ENCODE measurements around the gene POMGNT1. TPM values are rescaled to one million over a fixed set of nuclear protein-coding genes. Genes with fewer than 3 reads are reported as not detected.

The POMGNT1 gene
- total and polyA plus RNA-seq, 2 of the 13 experiments (the other 11 are each of a cell fraction or from before 2014, with no cell fraction given), result 33.9 to 46.8 TPM

DNA sequence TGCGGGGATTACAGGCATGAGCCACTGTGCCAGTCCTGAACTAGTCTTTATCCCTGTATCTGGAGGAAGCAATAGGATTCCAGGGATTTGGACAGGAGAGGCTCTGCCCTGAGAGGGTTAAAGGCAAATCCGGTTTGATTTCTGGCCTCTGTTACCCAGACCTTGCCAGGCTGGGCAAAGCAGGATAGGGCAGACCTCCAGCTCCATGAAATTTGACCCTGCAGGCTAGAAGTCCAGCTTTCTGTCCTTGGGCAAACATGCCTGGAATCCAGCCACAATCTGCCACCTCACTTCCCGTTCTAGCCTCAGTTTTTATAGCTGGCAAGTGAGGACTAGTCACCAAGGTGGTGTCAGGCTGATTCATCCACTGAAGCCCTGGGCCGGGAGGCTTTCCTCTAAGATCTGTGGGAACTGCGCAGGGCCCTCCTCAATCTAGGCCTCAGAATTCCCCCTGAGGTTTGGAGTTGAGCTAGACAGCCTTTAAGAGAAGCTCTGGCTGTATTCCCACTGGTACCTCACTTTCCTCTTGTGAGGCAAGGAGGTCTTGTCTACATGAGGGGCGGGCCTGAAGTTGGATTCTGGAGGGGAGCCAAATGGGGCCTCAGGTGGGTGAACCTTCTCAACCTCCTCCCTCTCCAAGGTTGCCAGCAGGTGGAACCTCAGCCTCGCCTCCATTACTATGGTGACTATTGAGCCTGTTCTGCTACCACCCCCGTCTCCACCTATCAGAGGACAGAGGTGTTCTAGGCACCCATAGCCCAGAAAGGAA, 15.0 kb downstream of the POMGNT1 start (continued):
- TF ChIP-seq ZNF350 (CRISPR knock-in tag; IDR thresholded peaks at IDR 0.05; ENCODE audit: borderline replicate concordance, low read depth) (0 out of 2 replicates have a peak, but pooled peaks have one; percentile 48), ZNF883 (CRISPR knock-in tag; IDR thresholded peaks at IDR 0.05; ENCODE audit: not compliant biosample characterization) (no peak), YY1 (IDR thresholded peaks at IDR 0.05; ENCODE audit: insufficient read depth, insufficient replicate concordance, low read depth, low read length) (no peak), FOXO1 (CRISPR knock-in tag; IDR thresholded peaks at IDR 0.05) (no peak; the same call in 1 of the 2 replicates), HNRNPUL1 (IDR thresholded peaks at IDR 0.05; ENCODE audit: low read depth, low read length) (no peak), TRIM24 (CRISPR knock-in tag; IDR thresholded peaks at IDR 0.05) (no peak), ZBTB25 (CRISPR knock-in tag; IDR thresholded peaks at IDR 0.05) (no peak), MEIS2 (CRISPR knock-in tag; IDR thresholded peaks at IDR 0.05) (no peak), ZFP1 (CRISPR knock-in tag; IDR thresholded peaks at IDR 0.05) (no peak), PAX8 (CRISPR knock-in tag; IDR thresholded peaks at IDR 0.05; ENCODE audit: borderline replicate concordance) (no peak), ELF1 (CRISPR knock-in tag; IDR thresholded peaks at IDR 0.05) (no peak), SRSF4 (IDR thresholded peaks at IDR 0.05; ENCODE audit: low read depth, low read length, poor library complexity, severe bottlenecking) (no peak), GMEB1 (CRISPR knock-in tag; IDR thresholded peaks at IDR 0.05; ENCODE audit: borderline replicate concordance) (0 out of 2 replicates have a peak, but pooled peaks have one; percentile 20), NCOA1 (CRISPR knock-in tag; IDR thresholded peaks at IDR 0.05) (no peak), ZNF484 (CRISPR knock-in tag; IDR thresholded peaks at IDR 0.05; ENCODE audit: borderline replicate concordance, low read depth) (no peak)
- TF ChIP-seq, protein P1, sequence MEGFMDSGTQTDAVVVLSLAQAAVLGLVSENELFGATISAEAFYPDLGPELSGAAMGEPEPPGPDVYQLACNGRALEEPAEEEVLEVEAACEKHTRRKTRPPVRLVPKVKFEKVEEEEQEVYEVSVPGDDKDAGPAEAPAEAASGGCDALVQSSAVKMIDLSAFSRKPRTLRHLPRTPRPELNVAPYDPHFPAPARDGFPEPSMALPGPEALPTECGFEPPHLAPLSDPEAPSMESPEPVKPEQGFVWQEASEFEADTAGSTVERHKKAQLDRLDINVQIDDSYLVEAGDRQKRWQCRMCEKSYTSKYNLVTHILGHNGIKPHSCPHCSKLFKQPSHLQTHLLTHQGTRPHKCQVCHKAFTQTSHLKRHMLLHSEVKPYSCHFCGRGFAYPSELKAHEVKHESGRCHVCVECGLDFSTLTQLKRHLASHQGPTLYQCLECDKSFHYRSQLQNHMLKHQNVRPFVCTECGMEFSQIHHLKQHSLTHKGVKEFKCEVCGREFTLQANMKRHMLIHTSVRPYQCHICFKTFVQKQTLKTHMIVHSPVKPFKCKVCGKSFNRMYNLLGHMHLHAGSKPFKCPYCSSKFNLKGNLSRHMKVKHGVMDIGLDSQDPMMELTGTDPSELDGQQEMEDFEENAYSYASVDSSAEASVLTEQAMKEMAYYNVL (CRISPR knock-in tag; IDR thresholded peaks at IDR 0.05; ENCODE audit: borderline replicate concordance), result no peak
- TF ChIP-seq, protein P2, sequence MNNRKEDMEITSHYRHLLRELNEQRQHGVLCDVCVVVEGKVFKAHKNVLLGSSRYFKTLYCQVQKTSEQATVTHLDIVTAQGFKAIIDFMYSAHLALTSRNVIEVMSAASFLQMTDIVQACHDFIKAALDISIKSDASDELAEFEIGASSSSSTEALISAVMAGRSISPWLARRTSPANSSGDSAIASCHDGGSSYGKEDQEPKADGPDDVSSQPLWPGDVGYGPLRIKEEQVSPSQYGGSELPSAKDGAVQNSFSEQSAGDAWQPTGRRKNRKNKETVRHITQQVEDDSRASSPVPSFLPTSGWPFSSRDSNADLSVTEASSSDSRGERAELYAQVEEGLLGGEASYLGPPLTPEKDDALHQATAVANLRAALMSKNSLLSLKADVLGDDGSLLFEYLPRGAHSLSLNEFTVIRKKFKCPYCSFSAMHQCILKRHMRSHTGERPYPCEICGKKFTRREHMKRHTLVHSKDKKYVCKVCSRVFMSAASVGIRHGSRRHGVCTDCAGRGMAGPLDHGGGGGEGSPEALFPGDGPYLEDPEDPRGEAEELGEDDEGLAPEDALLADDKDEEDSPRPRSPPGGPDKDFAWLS (CRISPR knock-in tag; IDR thresholded peaks at IDR 0.05; ENCODE audit: borderline replicate concordance), result no peak
- TF ChIP-seq, protein P3, sequence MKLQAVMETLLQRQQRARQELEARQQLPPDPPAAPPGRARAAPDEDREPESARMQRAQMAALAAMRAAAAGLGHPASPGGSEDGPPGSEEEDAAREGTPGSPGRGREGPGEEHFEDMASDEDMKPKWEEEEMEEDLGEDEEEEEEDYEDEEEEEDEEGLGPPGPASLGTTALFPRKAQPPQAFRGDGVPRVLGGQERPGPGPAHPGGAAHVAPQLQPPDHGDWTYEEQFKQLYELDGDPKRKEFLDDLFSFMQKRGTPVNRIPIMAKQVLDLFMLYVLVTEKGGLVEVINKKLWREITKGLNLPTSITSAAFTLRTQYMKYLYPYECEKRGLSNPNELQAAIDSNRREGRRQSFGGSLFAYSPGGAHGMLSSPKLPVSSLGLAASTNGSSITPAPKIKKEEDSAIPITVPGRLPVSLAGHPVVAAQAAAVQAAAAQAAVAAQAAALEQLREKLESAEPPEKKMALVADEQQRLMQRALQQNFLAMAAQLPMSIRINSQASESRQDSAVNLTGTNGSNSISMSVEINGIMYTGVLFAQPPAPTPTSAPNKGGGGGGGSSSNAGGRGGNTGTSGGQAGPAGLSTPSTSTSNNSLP (IDR thresholded peaks at IDR 0.05; ENCODE audit: low read depth, low read length), result peak; percentile 49; the same call in 1 of the 2 replicates

All from HepG2 (cell line).